HFFc6 (cell line): Measurements from ENCODE around the gene CTXND1. TPM values are rescaled to one million over a fixed set of nuclear protein-coding genes. Genes with fewer than 3 reads are reported as not detected.

ENCODE experiments used
- DNase-seq: peaks from one replicate; pipeline ENCODE4 v3.0.0-alpha.2; 2018
- H3K27ac Mint-ChIP-seq: 2 replicates; pipeline ENCODE4 v1.8.0; 2020; ENCODE audit warnings: mild to moderate bottlenecking, mixed read lengths
- H3K27me3 Mint-ChIP-seq: 2 replicates; pipeline ENCODE4 v1.8.0; 2021; ENCODE audit warnings: mild to moderate bottlenecking, moderate library complexity, mixed read lengths; ENCODE audit not compliant: insufficient read depth
- H3K36me3 Mint-ChIP-seq: 2 replicates; pipeline ENCODE4 v1.8.0; 2021; ENCODE audit warnings: low read depth, mixed read lengths
- H3K4me1 Mint-ChIP-seq: 2 replicates; pipeline ENCODE4 v1.8.0; 2020; ENCODE audit warnings: low read depth, mixed read lengths
- H3K4me3 Mint-ChIP-seq: 2 replicates; pipeline ENCODE4 v1.8.0; 2020; ENCODE audit warnings: mild to moderate bottlenecking, moderate library complexity, mixed read lengths
- H3K9me3 Mint-ChIP-seq: 2 replicates; pipeline ENCODE4 v1.8.0; 2020; ENCODE audit warnings: mild to moderate bottlenecking, mixed read lengths
- CTCF ChIP-seq: fragments of 200-600 bp; sonication (generic); IDR thresholded peaks from 2 replicates; pipeline ENCODE4 v1.5.0; 2021; ENCODE audit warnings: antibody characterized with exemption, mild to moderate bottlenecking
- total RNA-seq, 6 experiments: library from RNA; stranded (reverse); fragmentation: NEBNext Ultra II Directional; extraction: Animal tissue kit (Norgen Biotek cat#: 25700); gene quantifications; 2 replicates in 1 of 6; 3 replicates in 5 of 6; pipeline ENCODE4 v1.2.3, GENCODE V29; 2021

CTXND1 gene
- total RNA-seq, 6 experiments from 2014 or later, result not detected

- Mint-ChIP-seq H3K36me3 (no peaks in the 10 kb centered on the region), H3K27me3 (peaks cover 44% of the 10 kb centered on the region), H3K4me3 (peak overlapping the region; percentile 28; the same call in 1 of the 2 replicates), H3K4me1 (no peaks in the 10 kb centered on the region), H3K9me3 (no peaks in the 10 kb centered on the region), H3K27ac (no peak overlapping the region)
- DNase-seq, result no peak
- no peak for TF ChIP-seq CTCF
Measured at GRCh38 chr15:80251428-80252120, 439 bp downstream of the CTXND1 start.

GRCh38 chr15:80250614-80251427 lies 1.2 kb downstream of the CTXND1 start:
- TF ChIP-seq CTCF, result no peak
- no peaks in the 10 kb centered on the region for H3K4me1 Mint-ChIP-seq
- no peaks in the 10 kb centered on the region for H3K9me3 Mint-ChIP-seq
- no peaks in the 10 kb centered on the region for H3K36me3 Mint-ChIP-seq
- H3K4me3 Mint-ChIP-seq, result peak overlapping the region; percentile 28; the same call in 1 of the 2 replicates
- DNase-seq, result no peak
- no peak overlapping the region for H3K27ac Mint-ChIP-seq
- H3K27me3 Mint-ChIP-seq, result peaks cover 42% of the 10 kb centered on the region

GRCh38 chr15:80249973-80250372 lies 2.0 kb downstream of the CTXND1 start:
- H3K9me3 Mint-ChIP-seq, result no peaks in the 10 kb centered on the region
- no peak overlapping the region for H3K4me3 Mint-ChIP-seq
- no peaks in the 10 kb centered on the region for H3K4me1 Mint-ChIP-seq
- no peak for DNase-seq
- H3K27me3 Mint-ChIP-seq, result peaks cover 50% of the 10 kb centered on the region
- H3K27ac Mint-ChIP-seq, result no peak overlapping the region
- TF ChIP-seq CTCF, result no peak
- H3K36me3 Mint-ChIP-seq, result no peaks in the 10 kb centered on the region

- H3K27ac Mint-ChIP-seq, result no peak overlapping the region
- no peak for DNase-seq
- no peaks in the 10 kb centered on the region for H3K36me3 Mint-ChIP-seq
- peaks cover 63% of the 10 kb centered on the region for H3K27me3 Mint-ChIP-seq
- no peak for TF ChIP-seq CTCF
- no peaks in the 10 kb centered on the region for H3K4me1 Mint-ChIP-seq
- no peak overlapping the region for H3K4me3 Mint-ChIP-seq
- H3K9me3 Mint-ChIP-seq, result no peaks in the 10 kb centered on the region
Measured at GRCh38 chr15:80247320-80247719, 4.7 kb downstream of the CTXND1 start.

- Mint-ChIP-seq H3K9me3 (no peaks in the 10 kb centered on the region), H3K27ac (no peak overlapping the region), H3K36me3 (no peaks in the 10 kb centered on the region), H3K4me3 (no peak overlapping the region), H3K4me1 (no peaks in the 10 kb centered on the region), H3K27me3 (peaks cover 62% of the 10 kb centered on the region)
- DNase-seq, result no peak
- no peak for TF ChIP-seq CTCF
Measured at GRCh38 chr15:80246425-80246894, 5.6 kb downstream of the CTXND1 start.
